Breast epithelium (tissue), 4 donors: Measurements from ENCODE around the gene SQOR. TPM values are rescaled to one million over a fixed set of nuclear protein-coding genes. Genes with fewer than 3 reads are reported as not detected.
A peak's percentile ranks its signal among the peaks of the same experiment; 100 is the strongest.

Experiments
- DNase-seq, 2 donors: peaks; one replicate each; pipeline ENCODE4 v3.0.0-alpha.2; 2019; ENCODE audit warnings: low spot score in 2 of 2
- H3K27ac ChIP-seq, 2 donors: fragments of 200-600 bp; sonication (generic) in 1 of 2; one replicate each; pipeline ENCODE4 v1.5.1; 2016 to 2019; ENCODE audit warnings: mild to moderate bottlenecking in 1 of 2
- H3K27me3 ChIP-seq, 2 donors: fragments of 200-600 bp; sonication (generic) in 1 of 2; one replicate each; pipeline versions ENCODE4 v1.5.1 to v1.6.0; 2017 to 2019; ENCODE audit warnings: control low read depth in 1 of 2, mild to moderate bottlenecking in 1 of 2
- H3K36me3 ChIP-seq: fragments of 200-600 bp; one replicate; pipeline ENCODE4 v1.5.1; 2019
- H3K4me1 ChIP-seq, 2 donors: fragments of 200-600 bp; sonication (generic); one replicate each; pipeline ENCODE4 v1.5.1; 2016 to 2019; ENCODE audit warnings: control low read depth in 1 of 2
- H3K4me3 ChIP-seq, 3 donors: fragments of 200-600 bp; sonication (generic); 1 replicate in 2 of 3; 2 replicates in 1 of 3; pipeline ENCODE4 v1.5.1; 2016 to 2019; ENCODE audit warnings: mild to moderate bottlenecking in 3 of 3, moderate library complexity in 2 of 3
- H3K9me3 ChIP-seq, 2 donors: fragments of 200-600 bp; sonication (generic) in 1 of 2; one replicate each; pipeline ENCODE4 v1.5.1; 2016 to 2019; ENCODE audit warnings: control low read depth in 1 of 2
- POLR2A ChIP-seq: fragments of 450-650 bp; IDR thresholded peaks from one replicate; pipeline ENCODE4 v1.6.1; 2016; ENCODE audit warnings: antibody characterized with exemption, mild to moderate bottlenecking, moderate library complexity
- POLR2AphosphoS5 ChIP-seq, 3 donors: sonication (generic); formaldehyde crosslinking; IDR thresholded peaks; one replicate each; pipeline ENCODE4 v1.6.1; 2017; ENCODE audit warnings: antibody characterized with exemption in 3 of 3
- intact Hi-C: fragments of 100-400 bp; cut with DNase I; formaldehyde crosslinking; loops from one replicate; pipeline ENCODE4 v1.15.1; 2023; ENCODE audit warnings: low total_unique reads
- total RNA-seq, 3 donors: library from RNA; depleted of rRNA; stranded (reverse); fragments of >200 nt; gene quantifications; one replicate each; pipeline ENCODE4 v1.1.0, GENCODE V29; 2016
- TF ChIP-seq, protein P1 (sequence below), 3 donors: fragments of 450-650 bp; IDR thresholded peaks; one replicate each; pipeline ENCODE4 v1.5.1; 2016 to 2017; ENCODE audit warnings: antibody characterized with exemption in 3 of 3, mild to moderate bottlenecking in 3 of 3, moderate library complexity in 3 of 3

SQOR gene
- total RNA-seq, 3 donors from 2014 or later = 60.3 to 91.1 (median 71.2) TPM

- peak overlapping the region in 2 of 3 donors; percentile 17 to 50 for H3K4me3 ChIP-seq
- peak overlapping the region; percentile 75 to 76 for H3K27ac ChIP-seq
- TF ChIP-seq POLR2A (no peak), POLR2AphosphoS5 (IDR thresholded peaks at IDR 0.05) (peak in 2 of 3 donors; percentile 49 to 56)
- DNase-seq = no peak
- intact Hi-C loops = no loop called here
- H3K9me3 ChIP-seq = no peaks in the 10 kb centered on the region
- no peaks in the 10 kb centered on the region for H3K27me3 ChIP-seq
- no peaks in the 10 kb centered on the region for H3K36me3 ChIP-seq
- peaks cover 0 to 13% of the 10 kb centered on the region in 2 donors for H3K4me1 ChIP-seq
Observed at GRCh38 chr15:45637552-45638033, 2.8 kb downstream of the SQOR start.

- no peak for DNase-seq
- peaks cover 5 to 15% of the 10 kb centered on the region in 2 donors for H3K4me1 ChIP-seq
- peak in 1 of 3 donors; percentile 23 for TF ChIP-seq POLR2AphosphoS5 (IDR thresholded peaks at IDR 0.05)
- TF ChIP-seq, protein P1, sequence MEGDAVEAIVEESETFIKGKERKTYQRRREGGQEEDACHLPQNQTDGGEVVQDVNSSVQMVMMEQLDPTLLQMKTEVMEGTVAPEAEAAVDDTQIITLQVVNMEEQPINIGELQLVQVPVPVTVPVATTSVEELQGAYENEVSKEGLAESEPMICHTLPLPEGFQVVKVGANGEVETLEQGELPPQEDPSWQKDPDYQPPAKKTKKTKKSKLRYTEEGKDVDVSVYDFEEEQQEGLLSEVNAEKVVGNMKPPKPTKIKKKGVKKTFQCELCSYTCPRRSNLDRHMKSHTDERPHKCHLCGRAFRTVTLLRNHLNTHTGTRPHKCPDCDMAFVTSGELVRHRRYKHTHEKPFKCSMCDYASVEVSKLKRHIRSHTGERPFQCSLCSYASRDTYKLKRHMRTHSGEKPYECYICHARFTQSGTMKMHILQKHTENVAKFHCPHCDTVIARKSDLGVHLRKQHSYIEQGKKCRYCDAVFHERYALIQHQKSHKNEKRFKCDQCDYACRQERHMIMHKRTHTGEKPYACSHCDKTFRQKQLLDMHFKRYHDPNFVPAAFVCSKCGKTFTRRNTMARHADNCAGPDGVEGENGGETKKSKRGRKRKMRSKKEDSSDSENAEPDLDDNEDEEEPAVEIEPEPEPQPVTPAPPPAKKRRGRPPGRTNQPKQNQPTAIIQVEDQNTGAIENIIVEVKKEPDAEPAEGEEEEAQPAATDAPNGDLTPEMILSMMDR (IDR thresholded peaks at IDR 0.05) = no peak
- no peak for TF ChIP-seq POLR2A
- no peaks in the 10 kb centered on the region for H3K9me3 ChIP-seq
- no peak overlapping the region for H3K4me3 ChIP-seq
- no peaks in the 10 kb centered on the region for H3K36me3 ChIP-seq
- H3K27ac ChIP-seq = peak overlapping the region; percentile 78 to 88
- intact Hi-C loops = no loop called here
- H3K27me3 ChIP-seq = no peaks in the 10 kb centered on the region
Observed at GRCh38 chr15:45640616-45641015, 5.8 kb downstream of the SQOR start.

GRCh38 chr15:45641374-45641781, 6.5 kb downstream of the SQOR start:
- TF ChIP-seq, protein P1 (IDR thresholded peaks at IDR 0.05) = peak in 2 of 3 donors; percentile 21 to 38
- TF ChIP-seq POLR2AphosphoS5 (IDR thresholded peaks at IDR 0.05) = peak in 2 of 3 donors; percentile 23 to 81
- TF ChIP-seq POLR2A = no peak
- DNase-seq = peak in 1 of 2 donors; percentile 47
- Histone ChIP-seq H3K9me3 (no peaks in the 10 kb centered on the region), H3K27ac (peak overlapping the region; percentile 78 to 88), H3K27me3 (no peaks in the 10 kb centered on the region), H3K4me1 (peaks cover 5 to 14% of the 10 kb centered on the region in 2 donors), H3K4me3 (no peak overlapping the region), H3K36me3 (no peaks in the 10 kb centered on the region)
- intact Hi-C loops = no loop called here

GRCh38 chr15:45641999-45642932, 7.4 kb downstream of the SQOR start:
- H3K9me3 ChIP-seq = no peaks in the 10 kb centered on the region
- TF ChIP-seq, protein P1 (IDR thresholded peaks at IDR 0.05) = no peak
- TF ChIP-seq POLR2AphosphoS5 (IDR thresholded peaks at IDR 0.05) (no peak), POLR2A (no peak)
- H3K27ac ChIP-seq = peak overlapping the region; percentile 78 to 88
- peaks cover 5 to 7% of the 10 kb centered on the region in 2 donors for H3K4me1 ChIP-seq
- DNase-seq = no peak
- intact Hi-C loops = no loop called here
- H3K27me3 ChIP-seq = no peaks in the 10 kb centered on the region
- H3K36me3 ChIP-seq = no peaks in the 10 kb centered on the region
- peak overlapping the region in 1 of 3 donors; percentile 21 for H3K4me3 ChIP-seq

DNA sequence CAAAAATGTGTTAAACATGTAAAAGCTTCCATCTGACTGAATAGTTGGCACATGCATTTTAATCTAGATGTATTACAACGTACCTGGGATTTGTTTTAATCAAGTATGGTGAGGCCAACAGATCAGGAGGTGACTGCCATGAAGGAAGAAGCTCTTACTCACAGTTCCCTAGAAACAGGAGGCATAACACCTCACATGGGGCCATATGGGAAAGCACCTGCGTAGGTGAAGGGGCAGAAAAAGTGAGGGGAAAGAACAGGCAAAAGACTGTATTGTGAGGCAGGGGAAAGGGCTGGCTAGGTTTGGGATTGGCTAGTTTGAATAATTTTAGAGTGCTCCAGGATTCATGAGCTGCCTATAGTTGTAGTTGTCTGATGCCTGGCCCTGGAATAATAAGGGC, 9.6 kb downstream of the SQOR start:
- H3K4me3 ChIP-seq = no peak overlapping the region
- no peaks in the 10 kb centered on the region for H3K27me3 ChIP-seq
- no peak for DNase-seq
- H3K4me1 ChIP-seq = peaks cover 7 to 8% of the 10 kb centered on the region in 2 donors
- no peaks in the 10 kb centered on the region for H3K9me3 ChIP-seq
- intact Hi-C loops = no loop called here
- TF ChIP-seq, protein P1 (IDR thresholded peaks at IDR 0.05) = no peak
- no peak for TF ChIP-seq POLR2A
- no peak for TF ChIP-seq POLR2AphosphoS5 (IDR thresholded peaks at IDR 0.05)
- H3K27ac ChIP-seq = peak overlapping the region in 1 of 2 donors; percentile 82
- H3K36me3 ChIP-seq = no peaks in the 10 kb centered on the region
